HG02970 (cell line): ENCODE results near the gene TIMM10.

Experiments used
- ATAC-seq: cut with Tn5 transposase; IDR thresholded peaks from one replicate; pipeline ENCODE4 v1.9.1; 2021; ENCODE audit warnings: mild to moderate bottlenecking, moderate library complexity, moderate number of reproducible peaks; ENCODE audit not compliant: unreplicated experiment, low FRiP score

Gene TIMM10

GRCh38 chr11:57508341-57509170 lies 22.0 kb downstream of the TIMM10 start:
- no peak for ATAC-seq

GRCh38 chr11:57506522-57506921 lies 24.0 kb downstream of the TIMM10 start:
- no peak for ATAC-seq

GRCh38 chr11:57504511-57504910 lies 26.0 kb downstream of the TIMM10 start:
- no peak for ATAC-seq

GRCh38 chr11:57502870-57503269 lies 27.7 kb downstream of the TIMM10 start:
- no peak for ATAC-seq

- ATAC-seq = no peak
Observed at GRCh38 chr11:57502376-57502775, 28.2 kb downstream of the TIMM10 start.

GRCh38 chr11:57501953-57502352 lies 28.6 kb downstream of the TIMM10 start:
- no peak for ATAC-seq

GRCh38 chr11:57500926-57501325 lies 29.6 kb downstream of the TIMM10 start:
- no peak for ATAC-seq

GRCh38 chr11:57500515-57500914 lies 30.0 kb downstream of the TIMM10 start:
- ATAC-seq = no peak

- ATAC-seq = no peak
Observed at GRCh38 chr11:57499983-57500461, 30.5 kb downstream of the TIMM10 start.

GRCh38 chr11:57499413-57499982 lies 31.1 kb downstream of the TIMM10 start:
- peak; percentile 53 for ATAC-seq

- ATAC-seq = no peak
Observed at GRCh38 chr11:57498540-57498939, 32.0 kb downstream of the TIMM10 start.

- ATAC-seq = no peak
Observed at GRCh38 chr11:57497303-57498247, 33.0 kb downstream of the TIMM10 start.

GRCh38 chr11:57496109-57496820 lies 34.3 kb downstream of the TIMM10 start:
- ATAC-seq = no peak

- ATAC-seq = no peak
Observed at GRCh38 chr11:57493507-57494503, 36.7 kb downstream of the TIMM10 start.

- ATAC-seq = no peak
Observed at GRCh38 chr11:57491371-57492061, 39.0 kb downstream of the TIMM10 start.

GRCh38 chr11:57490456-57491248 lies 39.9 kb downstream of the TIMM10 start:
- no peak for ATAC-seq

GRCh38 chr11:57487920-57488659 lies 42.5 kb downstream of the TIMM10 start:
- ATAC-seq = no peak
